HG03045 (cell line): ENCODE measurements around the gene ASB10.

Experiments
- ATAC-seq: cut with Tn5 transposase; IDR thresholded peaks from one replicate; pipeline ENCODE4 v1.9.1; 2021; ENCODE audit warnings: mild to moderate bottlenecking, moderate library complexity; ENCODE audit not compliant: unreplicated experiment

Gene ASB10

GRCh38 chr7:151188252-151188542 is 1.1 kb upstream of the ASB10 start:
- no peak for ATAC-seq

GRCh38 chr7:151187409-151188251 is 580 bp upstream of the ASB10 start:
- no peak for ATAC-seq

GRCh38 chr7:151185762-151186639 is 1.0 kb downstream of the ASB10 start:
- ATAC-seq, result no peak

GRCh38 chr7:151181011-151181431 is 6.0 kb downstream of the ASB10 start:
- ATAC-seq, result no peak

GRCh38 chr7:151179946-151180345 is 7.1 kb downstream of the ASB10 start:
- no peak for ATAC-seq

GRCh38 chr7:151179287-151179860 is 7.7 kb downstream of the ASB10 start:
- ATAC-seq, result no peak

GRCh38 chr7:151178831-151179230 is 8.2 kb downstream of the ASB10 start:
- no peak for ATAC-seq

- ATAC-seq, result no peak
These were observed 8.8 kb downstream of the ASB10 start for GRCh38 chr7:151178236-151178635.

GRCh38 chr7:151177310-151177709 is 9.7 kb downstream of the ASB10 start:
- no peak for ATAC-seq

GRCh38 chr7:151176401-151176800 is 10.6 kb downstream of the ASB10 start:
- ATAC-seq, result no peak

GRCh38 chr7:151175793-151176311 is 11.2 kb downstream of the ASB10 start:
- ATAC-seq, result no peak

GRCh38 chr7:151175047-151175792 is 11.8 kb downstream of the ASB10 start:
- ATAC-seq, result no peak

GRCh38 chr7:151174246-151175046 is 12.6 kb downstream of the ASB10 start:
- ATAC-seq, result no peak

- no peak for ATAC-seq
These were observed 13.4 kb downstream of the ASB10 start for GRCh38 chr7:151173386-151174245.

- ATAC-seq, result peak; percentile 66
These were observed 14.5 kb downstream of the ASB10 start for GRCh38 chr7:151172273-151173141.

GRCh38 chr7:151168787-151169162 is 18.3 kb downstream of the ASB10 start:
- ATAC-seq, result no peak

- no peak for ATAC-seq
These were observed 18.9 kb downstream of the ASB10 start for GRCh38 chr7:151168003-151168786.
